H1 (cell line): ENCODE data around the gene C14orf93. TPM values are rescaled to one million over a fixed set of nuclear protein-coding genes. Genes with fewer than 3 reads are reported as not detected.
A peak's percentile ranks its signal among the peaks of the same experiment; 100 is the strongest.

Experiments used
- EGR1 ChIP-seq: IDR thresholded peaks from 2 replicates; pipeline ENCODE4 v1.6.1; 2011; ENCODE audit warnings: low read depth, low read length, borderline replicate concordance
- MAX ChIP-seq: IDR thresholded peaks from 2 replicates; pipeline ENCODE4 v1.6.1; 2012; ENCODE audit warnings: inconsistent platforms
- SAP30 ChIP-seq: fragments of 300-600 bp; sonication (generic); IDR thresholded peaks from 2 replicates; pipeline ENCODE4 v1.7.1; 2012; ENCODE audit warnings: low read length, moderate library complexity, mild to moderate bottlenecking, inconsistent platforms; ENCODE audit not compliant: insufficient read depth, insufficient replicate concordance
- SP1 ChIP-seq: IDR thresholded peaks from 2 replicates; pipeline ENCODE4 v1.6.1; 2011; ENCODE audit warnings: low read depth, low read length
- polyA plus RNA-seq, 7 experiments: library from polyadenylated mRNA; depleted of rRNA in 3 of 7; stranded (reverse) in 5 of 7; unstranded in 2 of 7; fragments of >200 nt in 5 of 7; fragments of 200-250 nt in 2 of 7; gene quantifications; 1 replicate in 5 of 7; 2 replicates in 1 of 7; 4 replicates in 1 of 7; pipeline versions ENCODE4 v1.2.1 to v1.2.3, GENCODE V29; 2011 to 2013; ENCODE audit warnings: missing spikeins in 2 of 7, mixed read lengths in 2 of 7
- total RNA-seq: library from RNA; stranded (reverse); fragmentation: NEBNext Ultra II Directional; extraction: Animal tissue kit (Norgen Biotek cat#: 25700); gene quantifications from 2 replicates; pipeline ENCODE4 v1.2.1, GENCODE V29; 2021

C14orf93 gene
- total and polyA plus RNA-seq, 2 of the 8 experiments (the other 6 are each of a cell fraction or from before 2014, with no cell fraction given), result 7.8 to 8.2 TPM

- TF ChIP-seq MAX (peak; percentile 52; the same call in 1 of the 2 replicates), SAP30 (peak; percentile 37), EGR1 (no peak), SP1 (no peak)
Measured at GRCh38 chr14:23056145-23056955, 46.4 kb upstream of the C14orf93 start (continued).
